Heart left ventricle (tissue), 13 donors: Measurements from ENCODE around the gene TSC22D1.

ENCODE experiments used
- POLR2A ChIP-seq, 2 donors: fragments of 450-650 bp; IDR thresholded peaks; one replicate each; pipeline ENCODE4 v1.6.1; 2017; ENCODE audit warnings: antibody characterized with exemption in 2 of 2, mild to moderate bottlenecking in 2 of 2, moderate library complexity in 2 of 2
- TF ChIP-seq, protein P1 (sequence below), 12 donors: fragments of 200-600 bp; sonication (generic) in 4 of 12; IDR thresholded peaks; one replicate each; pipeline versions ENCODE4 v1.5.0 to v1.8.0; 2018 to 2022; ENCODE audit warnings: antibody characterized with exemption in 12 of 12, mild to moderate bottlenecking in 5 of 12
- donor health status: ischemic (EF 13 %, LVEDD 7.1; RV severe dilation, severe dysfunction).
- donor health status: DM: no; HTN: yes; CAD: no.
- donor health status: DM: no; HTN: no; CAD: no.
- donor health status: ischemic (EF 25% LVEDD 6.9; RV normal size, moderate dysfunction).
- donor health status: ischemic (EF 25% LVEDD 5.7; RV mildly dilated, moderate dysfunction).
- donor health status: ischemic (EF 35%, LVEDD 5.7; RV mildly dilated, moderate dysfunction).
- donor health status: nonischemic (EF 11% LVEDD 7.7; RV severe dilation, severe dysfunction).
- donor health status: DM: yes; HTN: yes; CAD: no.
- donor health status: PGD.
- donor health status: ischemic (EF 29% LVEDD 5.4; RV normal size, mild dysfunction).
- donor health status: nonischemic (EF 23%, LVEDD 6.1; RV moderate dilation, normal function).

DNA sequence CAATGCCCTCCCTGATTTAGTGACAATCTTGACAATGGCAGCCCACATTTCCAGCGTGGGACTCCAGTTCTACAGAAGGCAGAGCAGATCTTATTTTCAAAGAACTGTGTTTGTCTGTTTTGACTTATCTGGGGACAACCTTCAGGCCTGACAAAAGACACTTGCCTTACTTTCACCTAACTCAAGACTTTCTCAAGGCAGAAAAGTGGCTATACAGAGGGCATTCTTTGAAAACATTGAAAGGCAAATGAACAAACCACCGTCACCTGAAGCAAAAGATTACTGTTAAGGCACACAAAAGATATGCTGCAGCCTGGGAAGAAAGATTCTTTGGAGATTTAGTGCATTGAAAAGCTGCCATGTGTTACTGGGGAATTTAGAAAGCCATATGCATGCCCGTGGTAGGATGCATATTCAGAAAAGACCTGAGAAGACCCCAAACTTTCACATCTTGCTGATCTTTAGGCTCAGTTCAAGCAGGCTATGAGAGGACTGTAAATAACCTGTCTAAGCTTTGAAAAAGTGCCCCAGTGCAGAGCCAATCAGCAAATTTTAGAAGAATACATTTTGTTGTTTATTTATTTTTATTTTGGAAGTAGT is 82.8 kb downstream of the TSC22D1 start:
- TF ChIP-seq POLR2A (IDR thresholded peaks at IDR 0.05) = no peak
- TF ChIP-seq, protein P1, sequence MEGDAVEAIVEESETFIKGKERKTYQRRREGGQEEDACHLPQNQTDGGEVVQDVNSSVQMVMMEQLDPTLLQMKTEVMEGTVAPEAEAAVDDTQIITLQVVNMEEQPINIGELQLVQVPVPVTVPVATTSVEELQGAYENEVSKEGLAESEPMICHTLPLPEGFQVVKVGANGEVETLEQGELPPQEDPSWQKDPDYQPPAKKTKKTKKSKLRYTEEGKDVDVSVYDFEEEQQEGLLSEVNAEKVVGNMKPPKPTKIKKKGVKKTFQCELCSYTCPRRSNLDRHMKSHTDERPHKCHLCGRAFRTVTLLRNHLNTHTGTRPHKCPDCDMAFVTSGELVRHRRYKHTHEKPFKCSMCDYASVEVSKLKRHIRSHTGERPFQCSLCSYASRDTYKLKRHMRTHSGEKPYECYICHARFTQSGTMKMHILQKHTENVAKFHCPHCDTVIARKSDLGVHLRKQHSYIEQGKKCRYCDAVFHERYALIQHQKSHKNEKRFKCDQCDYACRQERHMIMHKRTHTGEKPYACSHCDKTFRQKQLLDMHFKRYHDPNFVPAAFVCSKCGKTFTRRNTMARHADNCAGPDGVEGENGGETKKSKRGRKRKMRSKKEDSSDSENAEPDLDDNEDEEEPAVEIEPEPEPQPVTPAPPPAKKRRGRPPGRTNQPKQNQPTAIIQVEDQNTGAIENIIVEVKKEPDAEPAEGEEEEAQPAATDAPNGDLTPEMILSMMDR (IDR thresholded peaks at IDR 0.05) = no peak
